ENCODE data around the gene MACC1. TPM values are rescaled to one million over a fixed set of nuclear protein-coding genes. Genes with fewer than 3 reads are reported as not detected.

Gene MACC1
- total RNA-seq = 9.3 to 12.0 TPM (median 11.1 TPM) in 3 replicates

GRCh38 chr7:20217193-20217948 lies at the start of gene MACC1:
Gene MACC1 (minus strand): TSS chr7:20217384. CDS start chr7:20161862, 55,522 bp downstream.
- Mint-ChIP-seq H3K4me3 (peak within 1 kb of the TSS; percentile 59), H3K4me1 (peaks cover 23% of the 10 kb centered on the region), H3K27me3 (ENCODE audit: low read depth) (no peaks in the 10 kb centered on the region), H3K9me3 (peaks cover 12% of the 10 kb centered on the region), H3K27ac (peak within 1 kb of the TSS; percentile 97), H3K36me3 (no peaks in the 10 kb centered on the region)
- no peak for TF ChIP-seq CTCF (IDR thresholded peaks at IDR 0.05; ENCODE audit: unreplicated experiment)
- peak in 1 of 2 experiments; percentile 41 for DNase-seq (ENCODE audit: low spot score in 2 of 2, unreplicated experiment in 2 of 2)

- H3K27me3 Mint-ChIP-seq (ENCODE audit: low read depth) = no peaks in the 10 kb centered on the region
- no peaks in the 10 kb centered on the region for H3K36me3 Mint-ChIP-seq
- H3K4me1 Mint-ChIP-seq = no peaks in the 10 kb centered on the region
- no peak overlapping the region for H3K4me3 Mint-ChIP-seq
- no peak overlapping the region for H3K27ac Mint-ChIP-seq
- peaks cover 4% of the 10 kb centered on the region for H3K9me3 Mint-ChIP-seq
- no peak for DNase-seq (ENCODE audit: low spot score in 2 of 2, unreplicated experiment in 2 of 2)
- TF ChIP-seq CTCF (IDR thresholded peaks at IDR 0.05; ENCODE audit: unreplicated experiment) = no peak
Measured at GRCh38 chr7:20264623-20265022, 47.4 kb upstream of the MACC1 start.

- Mint-ChIP-seq H3K27me3 (ENCODE audit: low read depth) (no peaks in the 10 kb centered on the region), H3K9me3 (no peaks in the 10 kb centered on the region)
- no peak for TF ChIP-seq CTCF (IDR thresholded peaks at IDR 0.05; ENCODE audit: unreplicated experiment)
Measured at GRCh38 chr7:20260223-20260622, 43.0 kb upstream of the MACC1 start.

GRCh38 chr7:20257212-20257611 lies 40.0 kb upstream of the MACC1 start:
- H3K36me3 Mint-ChIP-seq = no peaks in the 10 kb centered on the region
- no peak overlapping the region for H3K27ac Mint-ChIP-seq
- no peak overlapping the region for H3K4me3 Mint-ChIP-seq
- H3K4me1 Mint-ChIP-seq = peaks cover 7% of the 10 kb centered on the region
- no peak for TF ChIP-seq CTCF (IDR thresholded peaks at IDR 0.05; ENCODE audit: unreplicated experiment)
- H3K27me3 Mint-ChIP-seq (ENCODE audit: low read depth) = no peaks in the 10 kb centered on the region
- no peaks in the 10 kb centered on the region for H3K9me3 Mint-ChIP-seq
- no peak for DNase-seq (ENCODE audit: low spot score in 2 of 2, unreplicated experiment in 2 of 2)

More at GRCh38 chr7:20260223-20260622, 43.0 kb upstream of the MACC1 start:
- no peak for DNase-seq (ENCODE audit: low spot score in 2 of 2, unreplicated experiment in 2 of 2)
- no peaks in the 10 kb centered on the region for H3K36me3 Mint-ChIP-seq
- H3K4me3 Mint-ChIP-seq = no peak overlapping the region
- peaks cover 3% of the 10 kb centered on the region for H3K4me1 Mint-ChIP-seq
- H3K27ac Mint-ChIP-seq = no peak overlapping the region

GRCh38 chr7:20249920-20250319 lies 32.7 kb upstream of the MACC1 start:
- TF ChIP-seq CTCF (IDR thresholded peaks at IDR 0.05; ENCODE audit: unreplicated experiment) = no peak
- Mint-ChIP-seq H3K9me3 (no peaks in the 10 kb centered on the region), H3K27ac (no peak overlapping the region), H3K4me3 (no peak overlapping the region), H3K27me3 (ENCODE audit: low read depth) (no peaks in the 10 kb centered on the region), H3K4me1 (peaks cover 2% of the 10 kb centered on the region), H3K36me3 (no peaks in the 10 kb centered on the region)
- no peak for DNase-seq (ENCODE audit: low spot score in 2 of 2, unreplicated experiment in 2 of 2)
